Amniotic epithelial cell (primary cell): ENCODE data around the gene GPER1.

ENCODE experiments used
- DNase-seq: peaks from one replicate; pipeline ENCODE4 v3.0.0-alpha.2; 2010; ENCODE audit warnings: low read depth

Gene GPER1

GRCh38 chr7:1090236-1090635 is 2.3 kb downstream of the GPER1 start:
- no peak for DNase-seq

- DNase-seq, result peak; percentile 18
These were observed 3.1 kb downstream of the GPER1 start for GRCh38 chr7:1090686-1091643.

- DNase-seq, result no peak
These were observed 3.7 kb downstream of the GPER1 start for GRCh38 chr7:1091644-1092027.

GRCh38 chr7:1092161-1092632 is 4.3 kb downstream of the GPER1 start:
- DNase-seq, result no peak

- DNase-seq, result no peak
These were observed 5.0 kb downstream of the GPER1 start for GRCh38 chr7:1092806-1093501.

GRCh38 chr7:1093502-1093843 is 5.6 kb downstream of the GPER1 start:
- no peak for DNase-seq

GRCh38 chr7:1093916-1094508 is 6.1 kb downstream of the GPER1 start:
- DNase-seq, result no peak

GRCh38 chr7:1094870-1095269 is 7.0 kb downstream of the GPER1 start:
- DNase-seq, result no peak

GRCh38 chr7:1095621-1096155 is 7.8 kb downstream of the GPER1 start:
- DNase-seq, result no peak

GRCh38 chr7:1096156-1097119 is 8.5 kb downstream of the GPER1 start:
- DNase-seq, result no peak

GRCh38 chr7:1097120-1097504 is 9.2 kb downstream of the GPER1 start:
- no peak for DNase-seq

- no peak for DNase-seq
These were observed 10.6 kb downstream of the GPER1 start for GRCh38 chr7:1098243-1099153.

- no peak for DNase-seq
These were observed 11.2 kb downstream of the GPER1 start for GRCh38 chr7:1099154-1099542.

GRCh38 chr7:1099637-1100036 is 11.7 kb downstream of the GPER1 start:
- no peak for DNase-seq

GRCh38 chr7:1100386-1100785 is 12.5 kb downstream of the GPER1 start:
- peak; percentile 20 for DNase-seq

GRCh38 chr7:1100834-1101562 is 13.1 kb downstream of the GPER1 start:
- peak; percentile 33 for DNase-seq

GRCh38 chr7:1101563-1102431 is 13.9 kb downstream of the GPER1 start:
- DNase-seq, result no peak

- no peak for DNase-seq
These were observed 15.3 kb downstream of the GPER1 start for GRCh38 chr7:1103009-1103788.
